Stimulated activated CD4-positive, alpha-beta T cell treated with anti-CD3 and anti-CD28 coated beads, Interleukin-4, amount 100 ng/mL, for 1 hour (primary cell): Measurements from ENCODE around the gene SIDT2.

Source experiments
- DNase-seq: peaks from one replicate; pipeline ENCODE4 v3.0.0-alpha.2; 2020

SIDT2 gene

GRCh38 chr11:117189941-117190544 lies 11.5 kb downstream of the SIDT2 start:
- DNase-seq, result no peak

- DNase-seq, result no peak
Observed at GRCh38 chr11:117191680-117192400, 13.3 kb downstream of the SIDT2 start.

- DNase-seq, result no peak
Observed at GRCh38 chr11:117192401-117192875, 13.9 kb downstream of the SIDT2 start.

DNA sequence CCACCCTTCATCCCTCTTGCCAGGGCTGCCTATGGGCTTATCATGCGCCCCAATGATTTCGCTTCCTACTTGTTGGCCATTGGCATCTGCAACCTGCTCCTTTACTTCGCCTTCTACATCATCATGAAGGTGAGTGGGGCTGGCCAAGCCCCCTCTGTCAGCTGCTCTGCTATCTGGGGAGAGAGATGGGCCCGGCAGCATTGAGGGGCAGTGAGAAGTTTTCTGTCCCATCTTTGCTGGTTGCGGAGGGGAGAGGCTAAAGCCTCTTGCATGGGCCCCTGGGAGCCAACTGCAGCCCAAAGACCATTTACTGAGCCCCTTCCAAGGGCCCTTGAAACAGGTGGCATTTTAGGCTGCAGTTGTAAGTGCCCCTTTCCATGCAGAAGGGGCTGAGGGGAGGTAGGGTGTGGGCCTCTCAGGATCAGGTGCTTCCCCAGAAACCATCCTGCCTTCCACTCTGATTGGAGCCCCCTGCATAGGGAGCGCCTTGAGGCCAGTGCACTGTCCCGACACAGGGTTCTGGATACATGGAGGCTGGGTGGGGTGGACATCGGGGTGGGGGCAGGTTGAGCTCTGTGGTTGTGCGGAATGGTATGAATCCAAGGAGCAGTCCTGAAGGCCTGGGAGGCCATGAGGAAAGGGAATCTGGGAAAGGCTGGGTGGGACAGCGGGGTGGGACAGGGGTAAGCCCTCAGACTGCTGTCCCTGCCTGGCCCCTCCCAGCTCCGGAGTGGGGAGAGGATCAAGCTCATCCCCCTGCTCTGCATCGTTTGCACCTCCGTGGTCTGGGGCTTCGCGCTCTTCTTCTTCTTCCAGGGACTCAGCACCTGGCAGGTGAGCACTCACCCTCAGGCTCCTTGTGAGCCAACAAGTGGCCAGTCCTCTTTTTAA lies 14.8 kb downstream of the SIDT2 start:
- DNase-seq, result no peak

- no peak for DNase-seq
Observed at GRCh38 chr11:117194267-117194666, 15.7 kb downstream of the SIDT2 start.

GRCh38 chr11:117195258-117195657 lies 16.7 kb downstream of the SIDT2 start:
- no peak for DNase-seq

DNA sequence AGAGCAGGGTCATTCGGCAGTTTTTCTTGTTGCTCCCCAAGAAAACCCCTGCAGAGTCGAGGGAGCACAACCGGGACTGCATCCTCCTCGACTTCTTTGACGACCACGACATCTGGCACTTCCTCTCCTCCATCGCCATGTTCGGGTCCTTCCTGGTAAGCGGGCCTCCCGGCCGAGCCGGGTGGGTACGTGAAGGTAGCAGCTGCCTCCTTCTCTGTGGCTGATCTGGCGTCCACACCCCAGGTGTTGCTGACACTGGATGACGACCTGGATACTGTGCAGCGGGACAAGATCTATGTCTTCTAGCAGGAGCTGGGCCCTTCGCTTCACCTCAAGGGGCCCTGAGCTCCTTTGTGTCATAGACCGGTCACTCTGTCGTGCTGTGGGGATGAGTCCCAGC lies 17.2 kb downstream of the SIDT2 start:
- DNase-seq, result no peak

- no peak for DNase-seq
Observed at GRCh38 chr11:117197006-117197405, 18.5 kb downstream of the SIDT2 start.

GRCh38 chr11:117197516-117198456 lies 19.2 kb downstream of the SIDT2 start:
- no peak for DNase-seq

DNA sequence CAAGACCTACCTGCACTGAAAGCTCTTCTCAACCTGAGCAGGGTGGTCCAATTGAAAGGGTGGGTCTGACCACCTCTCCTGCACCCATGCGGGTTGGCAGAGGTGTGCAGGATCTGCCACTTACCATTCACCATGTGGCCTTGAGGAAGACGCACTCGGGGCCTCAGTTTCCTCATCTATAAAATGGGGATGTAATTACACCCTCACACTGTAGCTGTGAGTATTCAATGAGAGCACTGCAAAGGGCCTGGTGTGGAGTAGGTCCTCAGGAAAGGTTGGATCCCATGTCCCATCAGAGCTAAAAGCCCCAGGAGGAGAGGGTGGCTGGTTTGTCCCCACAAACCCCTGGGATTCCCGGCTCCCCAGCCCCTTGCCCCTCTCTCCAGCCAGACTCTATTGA lies 20.1 kb downstream of the SIDT2 start:
- DNase-seq, result no peak

DNA sequence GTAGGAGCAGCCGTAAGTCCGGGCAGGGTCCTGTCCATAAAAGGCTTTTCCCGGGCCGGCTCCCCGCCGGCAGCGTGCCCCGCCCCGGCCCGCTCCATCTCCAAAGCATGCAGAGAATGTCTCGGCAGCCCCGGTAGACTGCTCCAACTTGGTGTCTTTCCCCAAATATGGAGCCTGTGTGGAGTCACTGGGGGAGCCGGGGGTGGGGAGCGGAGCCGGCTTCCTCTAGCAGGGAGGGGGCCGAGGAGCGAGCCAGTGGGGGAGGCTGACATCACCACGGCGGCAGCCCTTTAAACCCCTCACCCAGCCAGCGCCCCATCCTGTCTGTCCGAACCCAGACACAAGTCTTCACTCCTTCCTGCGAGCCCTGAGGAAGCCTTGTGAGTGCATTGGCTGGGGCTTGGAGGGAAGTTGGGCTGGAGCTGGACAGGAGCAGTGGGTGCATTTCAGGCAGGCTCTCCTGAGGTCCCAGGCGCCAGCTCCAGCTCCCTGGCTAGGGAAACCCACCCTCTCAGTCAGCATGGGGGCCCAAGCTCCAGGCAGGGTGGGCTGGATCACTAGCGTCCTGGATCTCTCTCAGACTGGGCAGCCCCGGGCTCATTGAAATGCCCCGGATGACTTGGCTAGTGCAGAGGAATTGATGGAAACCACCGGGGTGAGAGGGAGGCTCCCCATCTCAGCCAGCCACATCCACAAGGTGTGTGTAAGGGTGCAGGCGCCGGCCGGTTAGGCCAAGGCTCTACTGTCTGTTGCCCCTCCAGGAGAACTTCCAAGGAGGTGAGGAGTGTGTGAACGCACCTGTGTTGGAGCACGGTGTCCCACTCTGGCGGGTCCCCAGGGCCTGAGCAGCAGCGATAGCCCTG lies 20.7 kb downstream of the SIDT2 start, which contains the start of gene TAGLN:
TSS of gene TAGLN (plus strand) at position 318 of the 863 bp plus-strand sequence. CDS start 3,644 bp downstream, outside the sequence.
- no peak for DNase-seq

GRCh38 chr11:117199916-117200812 lies 21.6 kb downstream of the SIDT2 start:
- no peak for DNase-seq

- no peak for DNase-seq
Observed at GRCh38 chr11:117200813-117201657, 22.5 kb downstream of the SIDT2 start.

DNA sequence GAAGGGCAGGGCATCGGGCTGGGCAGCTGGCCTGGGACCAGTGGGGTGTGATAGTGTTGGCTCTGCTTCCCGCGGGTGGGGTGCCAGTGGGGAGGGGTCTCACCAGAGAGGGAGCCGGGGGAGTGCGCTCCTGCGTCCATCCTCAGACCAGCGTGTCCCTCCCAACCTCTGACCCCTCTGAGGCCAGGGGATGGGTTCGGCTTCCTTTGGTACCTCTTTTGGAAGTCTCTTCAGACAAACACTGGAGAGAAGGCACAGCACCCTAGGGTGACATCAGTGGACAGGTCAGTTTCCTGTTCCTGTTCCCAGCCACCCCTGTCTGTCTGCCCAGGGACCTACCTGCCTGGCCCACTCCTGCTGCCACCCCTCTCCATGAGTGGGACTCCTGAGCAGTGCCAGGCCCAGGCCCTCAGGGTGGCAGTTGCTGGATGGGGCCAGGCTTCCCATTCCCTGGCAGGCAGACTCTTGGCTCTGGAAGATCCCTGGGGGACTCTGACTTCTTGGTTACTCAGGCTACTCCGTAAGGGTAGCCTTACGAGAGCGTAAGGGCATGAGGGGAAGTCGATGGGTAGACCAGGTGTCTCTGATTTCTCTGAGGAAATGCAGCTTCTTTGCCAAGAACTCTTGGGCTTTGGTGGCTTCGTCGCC lies 23.2 kb downstream of the SIDT2 start:
- no peak for DNase-seq

- no peak for DNase-seq
Observed at GRCh38 chr11:117202386-117203068, 24.0 kb downstream of the SIDT2 start.

DNA sequence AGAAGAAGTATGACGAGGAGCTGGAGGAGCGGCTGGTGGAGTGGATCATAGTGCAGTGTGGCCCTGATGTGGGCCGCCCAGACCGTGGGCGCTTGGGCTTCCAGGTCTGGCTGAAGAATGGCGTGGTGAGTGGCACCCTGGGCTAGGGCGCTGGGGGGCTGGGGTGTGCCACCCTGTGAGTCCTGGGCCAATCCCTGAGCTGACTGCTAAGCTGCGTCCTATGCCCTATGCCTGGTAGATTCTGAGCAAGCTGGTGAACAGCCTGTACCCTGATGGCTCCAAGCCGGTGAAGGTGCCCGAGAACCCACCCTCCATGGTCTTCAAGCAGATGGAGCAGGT lies 24.5 kb downstream of the SIDT2 start:
- no peak for DNase-seq

GRCh38 chr11:117204283-117205080 lies 25.9 kb downstream of the SIDT2 start:
- no peak for DNase-seq
